ENCODE data around the gene ABHD16A. TPM values are rescaled to one million over a fixed set of nuclear protein-coding genes. Genes with fewer than 3 reads are reported as not detected.

The ABHD16A gene
- total RNA-seq, 2 donors from 2014 or later: 48.9 TPM

- DNase-seq (no peak), ATAC-seq (replicated peaks in 1 of 2) (no peak)
- peak overlapping the region; percentile 87 to 90 for H3K4me3 Mint-ChIP-seq
- peak overlapping the region; percentile 95 for H3K27ac Mint-ChIP-seq
- no peaks in the 10 kb centered on the region for H3K9me3 Mint-ChIP-seq
- H3K36me3 Mint-ChIP-seq (ENCODE audit: insufficient read depth in 2 of 2): peaks cover 6 to 9% of the 10 kb centered on the region in 2 donors
- no peaks in the 10 kb centered on the region for H3K27me3 Mint-ChIP-seq (ENCODE audit: low read depth)
- peaks cover 40% of the 10 kb centered on the region for H3K4me1 Mint-ChIP-seq (ENCODE audit: low read depth)
Observed at GRCh38 chr6:31701666-31702404, 1.3 kb downstream of the ABHD16A start.

GRCh38 chr6:31700740-31701401, 2.3 kb downstream of the ABHD16A start:
- H3K4me1 Mint-ChIP-seq (ENCODE audit: low read depth): peaks cover 40% of the 10 kb centered on the region

GRCh38 chr6:31697555-31697954, 5.6 kb downstream of the ABHD16A start:
- DNase-seq (peak in 1 of 2 donors; percentile 23), ATAC-seq (replicated peaks in 1 of 2) (peak; percentile 43 to 76)
- Mint-ChIP-seq H3K27ac (peak overlapping the region; percentile 79), H3K4me1 (ENCODE audit: low read depth) (peaks cover 30% of the 10 kb centered on the region), H3K9me3 (no peaks in the 10 kb centered on the region), H3K4me3 (peak overlapping the region; percentile 2 to 50), H3K27me3 (ENCODE audit: low read depth) (no peaks in the 10 kb centered on the region), H3K36me3 (ENCODE audit: insufficient read depth in 2 of 2) (peaks cover 7 to 9% of the 10 kb centered on the region in 2 donors)

More at GRCh38 chr6:31700740-31701401, 2.3 kb downstream of the ABHD16A start:
- DNase-seq: no peak
- H3K27ac Mint-ChIP-seq: no peak overlapping the region
- H3K36me3 Mint-ChIP-seq (ENCODE audit: insufficient read depth in 2 of 2): peaks cover 9 to 11% of the 10 kb centered on the region in 2 donors
- H3K4me3 Mint-ChIP-seq: peak overlapping the region; percentile 87 to 90
- no peaks in the 10 kb centered on the region for H3K9me3 Mint-ChIP-seq
- no peak for ATAC-seq (replicated peaks in 1 of 2)
- no peaks in the 10 kb centered on the region for H3K27me3 Mint-ChIP-seq (ENCODE audit: low read depth)

GRCh38 chr6:31693535-31693934, 9.6 kb downstream of the ABHD16A start:
- DNase-seq: no peak
- Mint-ChIP-seq H3K27ac (no peak overlapping the region), H3K4me1 (ENCODE audit: low read depth) (peaks cover 20% of the 10 kb centered on the region), H3K9me3 (no peaks in the 10 kb centered on the region), H3K4me3 (no peak overlapping the region), H3K36me3 (ENCODE audit: insufficient read depth in 2 of 2) (peaks cover 5% of the 10 kb centered on the region in 2 donors), H3K27me3 (ENCODE audit: low read depth) (no peaks in the 10 kb centered on the region)
- ATAC-seq (replicated peaks in 1 of 2): no peak

- Mint-ChIP-seq H3K9me3 (no peaks in the 10 kb centered on the region), H3K4me3 (no peak overlapping the region), H3K27ac (no peak overlapping the region)
Observed at GRCh38 chr6:31692886-31693285, 10.2 kb downstream of the ABHD16A start.

GRCh38 chr6:31692353-31692752, 10.8 kb downstream of the ABHD16A start:
- no peaks in the 10 kb centered on the region for H3K9me3 Mint-ChIP-seq
- no peak overlapping the region for H3K27ac Mint-ChIP-seq
- peaks cover 2 to 5% of the 10 kb centered on the region in 2 donors for H3K36me3 Mint-ChIP-seq (ENCODE audit: insufficient read depth in 2 of 2)
- DNase-seq: no peak
- no peaks in the 10 kb centered on the region for H3K27me3 Mint-ChIP-seq (ENCODE audit: low read depth)
- no peak overlapping the region for H3K4me3 Mint-ChIP-seq
- peaks cover 12% of the 10 kb centered on the region for H3K4me1 Mint-ChIP-seq (ENCODE audit: low read depth)
- no peak for ATAC-seq (replicated peaks in 1 of 2)

More at GRCh38 chr6:31692886-31693285, 10.2 kb downstream of the ABHD16A start:
- ATAC-seq (replicated peaks in 1 of 2): no peak
- no peak for DNase-seq
- Mint-ChIP-seq H3K36me3 (ENCODE audit: insufficient read depth in 2 of 2) (peaks cover 5% of the 10 kb centered on the region in 2 donors), H3K27me3 (ENCODE audit: low read depth) (no peaks in the 10 kb centered on the region), H3K4me1 (ENCODE audit: low read depth) (peaks cover 17% of the 10 kb centered on the region)

- DNase-seq: no peak
- no peaks in the 10 kb centered on the region for H3K27me3 Mint-ChIP-seq (ENCODE audit: low read depth)
- H3K36me3 Mint-ChIP-seq (ENCODE audit: insufficient read depth in 2 of 2): peaks cover 2 to 5% of the 10 kb centered on the region in 2 donors
Observed at GRCh38 chr6:31691564-31692108, 11.5 kb downstream of the ABHD16A start.

GRCh38 chr6:31691078-31691463, 12.1 kb downstream of the ABHD16A start:
- H3K9me3 Mint-ChIP-seq: no peaks in the 10 kb centered on the region
- ATAC-seq (replicated peaks in 1 of 2) (no peak), DNase-seq (no peak)
- peaks cover 0 to 6% of the 10 kb centered on the region in 2 donors for H3K36me3 Mint-ChIP-seq (ENCODE audit: insufficient read depth in 2 of 2)
- H3K27me3 Mint-ChIP-seq (ENCODE audit: low read depth): no peaks in the 10 kb centered on the region
- H3K4me3 Mint-ChIP-seq: no peak overlapping the region
- H3K27ac Mint-ChIP-seq: no peak overlapping the region
- H3K4me1 Mint-ChIP-seq (ENCODE audit: low read depth): peaks cover 10% of the 10 kb centered on the region

More at GRCh38 chr6:31691564-31692108, 11.5 kb downstream of the ABHD16A start:
- H3K4me1 Mint-ChIP-seq (ENCODE audit: low read depth): peaks cover 10% of the 10 kb centered on the region
- H3K9me3 Mint-ChIP-seq: no peaks in the 10 kb centered on the region
- no peak for ATAC-seq (replicated peaks in 1 of 2)
- H3K4me3 Mint-ChIP-seq: no peak overlapping the region
- no peak overlapping the region for H3K27ac Mint-ChIP-seq

- H3K27ac Mint-ChIP-seq: peak overlapping the region; percentile 29
- no peak for DNase-seq
- ATAC-seq (replicated peaks in 1 of 2): no peak
- H3K4me1 Mint-ChIP-seq (ENCODE audit: low read depth): peaks cover 10% of the 10 kb centered on the region
- peaks cover 0 to 8% of the 10 kb centered on the region in 2 donors for H3K36me3 Mint-ChIP-seq (ENCODE audit: insufficient read depth in 2 of 2)
- H3K4me3 Mint-ChIP-seq: no peak overlapping the region
- no peaks in the 10 kb centered on the region for H3K9me3 Mint-ChIP-seq
- H3K27me3 Mint-ChIP-seq (ENCODE audit: low read depth): no peaks in the 10 kb centered on the region
Observed at GRCh38 chr6:31690231-31691077, 12.7 kb downstream of the ABHD16A start.

- Mint-ChIP-seq H3K9me3 (no peaks in the 10 kb centered on the region), H3K27me3 (ENCODE audit: low read depth) (no peaks in the 10 kb centered on the region), H3K4me1 (ENCODE audit: low read depth) (peaks cover 10% of the 10 kb centered on the region), H3K4me3 (no peak overlapping the region), H3K27ac (peak overlapping the region; percentile 29), H3K36me3 (ENCODE audit: insufficient read depth in 2 of 2) (peaks cover 0 to 8% of the 10 kb centered on the region in 2 donors)
- DNase-seq (peak in 1 of 2 donors; percentile 18), ATAC-seq (replicated peaks in 1 of 2) (no peak)
Observed at GRCh38 chr6:31689249-31690110, 13.6 kb downstream of the ABHD16A start.

GRCh38 chr6:31687860-31688693, 15.0 kb downstream of the ABHD16A start:
- ATAC-seq (replicated peaks in 1 of 2): no peak
- H3K4me3 Mint-ChIP-seq: no peak overlapping the region
- no peaks in the 10 kb centered on the region for H3K9me3 Mint-ChIP-seq
- no peaks in the 10 kb centered on the region for H3K27me3 Mint-ChIP-seq (ENCODE audit: low read depth)
- H3K4me1 Mint-ChIP-seq (ENCODE audit: low read depth): peaks cover 10% of the 10 kb centered on the region
- H3K36me3 Mint-ChIP-seq (ENCODE audit: insufficient read depth in 2 of 2): peaks cover 0 to 10% of the 10 kb centered on the region in 2 donors
- DNase-seq: no peak
- H3K27ac Mint-ChIP-seq: no peak overlapping the region
